MV-4-11 (cell line): ENCODE results near the gene HES4.
"Not testable (repeated sequence)": the region's sequence is repeated elsewhere in the genome, so short reads cannot be mapped to it uniquely, and the experiment has no call there.

Experiments used
- DNase-seq: peaks from one replicate; lab custom pipeline; 2025; lab: John Stamatoyannopoulos, UW

HES4 gene

GRCh38 chr1:997993-998744 is 1.7 kb downstream of the HES4 start:
- no peak for DNase-seq

- DNase-seq: no peak
These were observed 2.2 kb downstream of the HES4 start for GRCh38 chr1:997713-997992.

GRCh38 chr1:996851-997712 is 2.8 kb downstream of the HES4 start:
- no peak for DNase-seq

GRCh38 chr1:995665-996633 is 3.9 kb downstream of the HES4 start:
- no peak for DNase-seq

- DNase-seq: not testable (repeated sequence)
These were observed 5.4 kb downstream of the HES4 start for GRCh38 chr1:994546-994945.

GRCh38 chr1:993379-993995 is 6.4 kb downstream of the HES4 start:
- DNase-seq: no peak

- no peak for DNase-seq
These were observed 7.5 kb downstream of the HES4 start for GRCh38 chr1:992362-992761.

- DNase-seq: no peak
These were observed 8.0 kb downstream of the HES4 start for GRCh38 chr1:991895-992294.

- DNase-seq: not testable (repeated sequence)
These were observed 8.6 kb downstream of the HES4 start for GRCh38 chr1:991275-991674.

- not testable (repeated sequence) for DNase-seq
These were observed 11.8 kb downstream of the HES4 start for GRCh38 chr1:988061-988460.

- DNase-seq: no peak
These were observed 14.8 kb downstream of the HES4 start for GRCh38 chr1:985126-985525.

- no peak for DNase-seq
These were observed 15.5 kb downstream of the HES4 start for GRCh38 chr1:984476-984814.

- no peak for DNase-seq
These were observed 16.0 kb downstream of the HES4 start for GRCh38 chr1:983798-984475.

GRCh38 chr1:982765-983436 is 17.0 kb downstream of the HES4 start:
- no peak for DNase-seq

- DNase-seq: no peak
These were observed 17.8 kb downstream of the HES4 start, which contains the start of gene PERM1 for GRCh38 chr1:981955-982558. PERM1 (minus strand) TSS chr1:982093; CDS start chr1:981029, 1,064 bp downstream.

GRCh38 chr1:981491-981954 is 18.4 kb downstream of the HES4 start:
- no peak for DNase-seq

- no peak for DNase-seq
These were observed 19.1 kb downstream of the HES4 start for GRCh38 chr1:980602-981395.

GRCh38 chr1:980137-980571 is 19.7 kb downstream of the HES4 start:
- no peak for DNase-seq

GRCh38 chr1:979744-980072 is 20.2 kb downstream of the HES4 start:
- no peak for DNase-seq
